Neuron (in vitro differentiated cells): Measurements from ENCODE around the gene PPM1E.
"Not testable (repeated sequence)": the region's sequence is repeated elsewhere in the genome, so short reads cannot be mapped to it uniquely, and the experiment has no call there.

ENCODE experiments used
- H2AFZ ChIP-seq: one replicate; pipeline ENCODE4 v1.6.1; 2013; ENCODE audit warnings: low read depth, mild to moderate bottlenecking, inconsistent platforms, low read length, moderate library complexity
- H3K27me3 ChIP-seq: one replicate; pipeline ENCODE4 v1.6.1; 2013; ENCODE audit warnings: low read length; ENCODE audit not compliant: insufficient read depth
- H3K36me3 ChIP-seq: one replicate; pipeline ENCODE4 v1.6.1; 2013; ENCODE audit warnings: low read length; ENCODE audit not compliant: insufficient read depth
- H3K4me1 ChIP-seq: one replicate; pipeline ENCODE4 v1.6.1; 2013; ENCODE audit warnings: low read length; ENCODE audit not compliant: insufficient read depth
- H3K4me3 ChIP-seq: 2 replicates; pipeline ENCODE4 v1.5.1; 2013; ENCODE audit warnings: mild to moderate bottlenecking, low read length, moderate library complexity
- H3K9me3 ChIP-seq: one replicate; pipeline ENCODE4 v1.6.1; 2013; ENCODE audit warnings: low read length

PPM1E gene

GRCh38 chr17:58829172-58829637 is 73.6 kb downstream of the PPM1E start:
- Histone ChIP-seq H3K4me1 (no peaks in the 10 kb centered on the region), H3K9me3 (no peaks in the 10 kb centered on the region), H3K27me3 (no peaks in the 10 kb centered on the region), H3K4me3 (no peak overlapping the region), H2AFZ (no peak overlapping the region), H3K36me3 (no peaks in the 10 kb centered on the region)

- H3K9me3 ChIP-seq = no peaks in the 10 kb centered on the region
- no peaks in the 10 kb centered on the region for H3K27me3 ChIP-seq
- H3K4me1 ChIP-seq = no peaks in the 10 kb centered on the region
- no peak overlapping the region for H3K4me3 ChIP-seq
- H2AFZ ChIP-seq = no peak overlapping the region
- no peaks in the 10 kb centered on the region for H3K36me3 ChIP-seq
Measured at GRCh38 chr17:58831780-58832179, 76.1 kb downstream of the PPM1E start.

- Histone ChIP-seq H3K27me3 (no peaks in the 10 kb centered on the region), H2AFZ (no peak overlapping the region), H3K9me3 (no peaks in the 10 kb centered on the region), H3K4me3 (no peak overlapping the region), H3K4me1 (no peaks in the 10 kb centered on the region), H3K36me3 (no peaks in the 10 kb centered on the region)
Measured at GRCh38 chr17:58832514-58832913, 76.9 kb downstream of the PPM1E start.

GRCh38 chr17:58837699-58838098 is 82.0 kb downstream of the PPM1E start:
- H3K4me3 ChIP-seq = no peak overlapping the region
- H3K27me3 ChIP-seq = no peaks in the 10 kb centered on the region
- H3K4me1 ChIP-seq = no peaks in the 10 kb centered on the region
- H3K36me3 ChIP-seq = no peaks in the 10 kb centered on the region
- no peaks in the 10 kb centered on the region for H3K9me3 ChIP-seq
- H2AFZ ChIP-seq = no peak overlapping the region

- Histone ChIP-seq H3K27me3 (no peaks in the 10 kb centered on the region), H3K9me3 (no peaks in the 10 kb centered on the region), H2AFZ (no peak overlapping the region), H3K36me3 (no peaks in the 10 kb centered on the region), H3K4me1 (no peaks in the 10 kb centered on the region), H3K4me3 (no peak overlapping the region)
Measured at GRCh38 chr17:58840820-58841612, 85.4 kb downstream of the PPM1E start.

- not testable (repeated sequence) for H3K4me3 ChIP-seq, H3K9me3 ChIP-seq, H3K36me3 ChIP-seq, H3K4me1 ChIP-seq, H2AFZ ChIP-seq, H3K27me3 ChIP-seq
Measured at GRCh38 chr17:58846413-58846812, 90.8 kb downstream of the PPM1E start.

GRCh38 chr17:58850106-58850505 is 94.5 kb downstream of the PPM1E start:
- H3K4me3 ChIP-seq, H2AFZ ChIP-seq, H3K27me3 ChIP-seq, H3K9me3 ChIP-seq, H3K4me1 ChIP-seq, H3K36me3 ChIP-seq: not testable (repeated sequence)

GRCh38 chr17:58865301-58865700 is 109.6 kb downstream of the PPM1E start:
- Histone ChIP-seq H3K36me3 (no peaks in the 10 kb centered on the region), H3K4me1 (no peaks in the 10 kb centered on the region), H3K4me3 (no peak overlapping the region), H2AFZ (no peak overlapping the region), H3K9me3 (peaks cover 6% of the 10 kb centered on the region), H3K27me3 (no peaks in the 10 kb centered on the region)

GRCh38 chr17:58870747-58871146 is 115.1 kb downstream of the PPM1E start:
- H2AFZ ChIP-seq = no peak overlapping the region
- H3K36me3 ChIP-seq = no peaks in the 10 kb centered on the region
- no peaks in the 10 kb centered on the region for H3K4me1 ChIP-seq
- H3K4me3 ChIP-seq = no peak overlapping the region
- peaks cover 2% of the 10 kb centered on the region for H3K9me3 ChIP-seq
- no peaks in the 10 kb centered on the region for H3K27me3 ChIP-seq

- no peak overlapping the region for H2AFZ ChIP-seq
- H3K4me3 ChIP-seq = no peak overlapping the region
- H3K36me3 ChIP-seq = no peaks in the 10 kb centered on the region
- H3K4me1 ChIP-seq = no peaks in the 10 kb centered on the region
- peaks cover 2% of the 10 kb centered on the region for H3K9me3 ChIP-seq
- no peaks in the 10 kb centered on the region for H3K27me3 ChIP-seq
Measured at GRCh38 chr17:58873926-58874325, 118.3 kb downstream of the PPM1E start.

- Histone ChIP-seq H2AFZ (no peak overlapping the region), H3K36me3 (no peaks in the 10 kb centered on the region), H3K27me3 (no peaks in the 10 kb centered on the region), H3K4me3 (no peak overlapping the region), H3K9me3 (peaks cover 2% of the 10 kb centered on the region), H3K4me1 (no peaks in the 10 kb centered on the region)
Measured at GRCh38 chr17:58875261-58875660, 119.6 kb downstream of the PPM1E start.

GRCh38 chr17:58884161-58884560 is 128.5 kb downstream of the PPM1E start:
- no peaks in the 10 kb centered on the region for H3K36me3 ChIP-seq
- H3K4me3 ChIP-seq = no peak overlapping the region
- H3K4me1 ChIP-seq = no peaks in the 10 kb centered on the region
- H3K9me3 ChIP-seq = no peaks in the 10 kb centered on the region
- no peaks in the 10 kb centered on the region for H3K27me3 ChIP-seq
- no peak overlapping the region for H2AFZ ChIP-seq

- no peak overlapping the region for H3K4me3 ChIP-seq
- no peaks in the 10 kb centered on the region for H3K4me1 ChIP-seq
- H2AFZ ChIP-seq = no peak overlapping the region
- no peaks in the 10 kb centered on the region for H3K36me3 ChIP-seq
- H3K9me3 ChIP-seq = peaks cover 2% of the 10 kb centered on the region
- no peaks in the 10 kb centered on the region for H3K27me3 ChIP-seq
Measured at GRCh38 chr17:58886514-58886913, 130.9 kb downstream of the PPM1E start.

GRCh38 chr17:58889928-58890327 is 134.3 kb downstream of the PPM1E start:
- Histone ChIP-seq H3K4me3 (no peak overlapping the region), H3K27me3 (no peaks in the 10 kb centered on the region), H3K36me3 (no peaks in the 10 kb centered on the region), H2AFZ (no peak overlapping the region), H3K4me1 (no peaks in the 10 kb centered on the region), H3K9me3 (peaks cover 4% of the 10 kb centered on the region)
